Measurements from ENCODE around the gene ZNF487.

ZNF487 gene

DNA sequence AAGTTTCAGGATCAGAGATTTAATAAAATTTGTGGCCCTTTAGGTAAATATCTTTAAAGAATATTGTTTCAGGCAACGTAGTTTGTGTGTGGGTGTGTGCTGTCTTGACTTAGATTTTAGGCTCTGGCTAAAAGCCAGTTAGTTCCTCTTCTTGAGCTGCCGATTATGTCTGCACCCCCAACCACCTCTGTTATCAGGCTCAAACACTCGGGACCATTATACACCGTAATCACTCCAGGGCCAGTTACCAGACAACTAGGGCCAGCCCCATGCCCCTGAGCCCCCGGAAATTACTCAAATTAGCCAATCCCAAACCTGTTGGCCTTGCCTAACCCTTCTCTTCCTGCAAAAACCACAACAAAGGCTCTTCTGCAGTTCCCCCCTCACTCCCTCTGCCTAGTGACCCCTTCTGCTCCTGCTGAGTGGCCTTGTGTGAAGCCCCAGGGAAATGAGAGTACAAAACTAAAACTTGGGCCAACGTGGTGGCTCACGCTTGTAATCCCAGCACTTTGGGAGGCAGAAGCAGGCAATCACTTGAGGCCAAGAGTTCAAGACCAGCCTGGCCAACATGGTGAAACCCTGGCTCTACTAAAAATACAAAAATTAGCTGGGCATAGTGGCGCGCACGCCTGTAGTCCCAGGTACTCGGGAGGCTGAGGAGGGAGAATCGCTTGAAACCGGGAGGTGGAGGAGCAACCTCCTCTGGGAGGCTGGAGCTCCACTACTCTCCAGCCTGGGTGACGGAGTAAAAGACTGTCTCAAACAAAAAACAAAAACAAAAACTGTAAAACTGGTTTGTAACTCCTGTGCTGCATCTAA, 18.8 kb upstream of the ZNF487 start:
- H3K4me3 ChIP-seq (ENCODE audit: low read length in 2 of 2), result no peak overlapping the region

DNA sequence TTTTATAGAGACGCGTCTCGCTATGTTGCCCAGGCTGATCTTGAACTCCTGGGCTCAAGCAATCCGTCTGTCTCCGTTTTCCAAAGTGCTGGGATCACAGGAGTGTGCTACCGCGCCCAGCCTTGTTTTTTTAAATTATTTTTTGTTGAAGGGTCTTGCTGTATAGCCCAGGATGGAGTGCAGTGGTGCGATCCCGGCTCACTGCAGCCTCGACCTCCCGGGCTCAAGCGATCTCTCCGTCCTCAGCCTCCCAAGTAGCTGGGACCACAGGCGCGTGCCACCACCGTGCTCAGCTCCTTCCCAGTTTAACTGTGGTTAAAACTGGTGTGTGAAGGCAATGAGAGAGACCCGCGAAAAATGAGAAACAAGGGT, 16.9 kb upstream of the ZNF487 start:
- Histone ChIP-seq H2AFZ (ENCODE audit: low read length) (no peak overlapping the region), H3K18ac (ENCODE audit: low read length) (no peak overlapping the region), H2BK5ac (ENCODE audit: low read length) (no peak overlapping the region), H3K27me3 (ENCODE audit: control insufficient read depth in 3 of 3, insufficient read depth in 3 of 3, low read depth in 1 of 3, low read length in 3 of 3) (no peaks in the 10 kb centered on the region), H3K4me1 (ENCODE audit: control insufficient read depth in 2 of 2, insufficient read depth in 1 of 2, low read depth in 1 of 2, low read length in 2 of 2) (peaks cover 0 to 2% of the 10 kb centered on the region in 2 donors), H2BK120ac (ENCODE audit: low read depth, low read length) (no peak overlapping the region), H3K23ac (ENCODE audit: low read depth, low read length, poor library complexity) (no peak overlapping the region), H3K14ac (ENCODE audit: low read length) (no peak overlapping the region), H3K36me3 (replicated peaks in 1 of 2; ENCODE audit: control insufficient read depth in 2 of 2, insufficient read depth in 2 of 2, low read length in 2 of 2) (no peaks in the 10 kb centered on the region), H2BK15ac (ENCODE audit: low read length) (no peak overlapping the region), H3K9ac (ENCODE audit: low read depth, low read length, poor library complexity) (no peak overlapping the region), H3K4me3 (ENCODE audit: low read length in 2 of 2) (no peak overlapping the region), H2AK5ac (ENCODE audit: low read depth, low read length) (no peak overlapping the region), H3K4me2 (ENCODE audit: insufficient read depth, low read length, poor library complexity, severe bottlenecking) (no peak overlapping the region), H3K79me1 (ENCODE audit: low read depth, low read length) (no peaks in the 10 kb centered on the region), H3K9me3 (replicated peaks in 1 of 2; ENCODE audit: control insufficient read depth in 2 of 2, insufficient read depth in 1 of 2, low read depth in 1 of 2, low read length in 2 of 2) (peaks cover 0 to 11% of the 10 kb centered on the region in 2 donors), H3K4ac (ENCODE audit: low read length) (no peak overlapping the region), H3K27ac (replicated peaks; ENCODE audit: low read length) (no peak overlapping the region), H4K8ac (ENCODE audit: low read depth, low read length) (no peak overlapping the region), H4K91ac (ENCODE audit: low read depth, low read length, poor library complexity) (no peak overlapping the region), H2BK12ac (ENCODE audit: low read length) (no peak overlapping the region)
- DNase-seq (ENCODE audit: low spot score), result no peak
- WGBS, 2 donors (ENCODE audit: extremely low coverage in 2 of 2, insufficient read length in 2 of 2, insufficient replicate concordance in 1 of 2), result no CpG with 5 or more reads among the region's 18 CpGs

More for the DNA sequence above, 18.8 kb upstream of the ZNF487 start:
- Histone ChIP-seq H3K18ac (ENCODE audit: low read length) (no peak overlapping the region), H3K9me3 (replicated peaks in 1 of 2; ENCODE audit: control insufficient read depth in 2 of 2, insufficient read depth in 1 of 2, low read depth in 1 of 2, low read length in 2 of 2) (peaks cover 0 to 11% of the 10 kb centered on the region in 2 donors), H2BK15ac (ENCODE audit: low read length) (no peak overlapping the region), H3K27ac (replicated peaks; ENCODE audit: low read length) (no peak overlapping the region), H2AFZ (ENCODE audit: low read length) (peak overlapping the region; percentile 45), H3K23ac (ENCODE audit: low read depth, low read length, poor library complexity) (no peak overlapping the region), H3K27me3 (ENCODE audit: control insufficient read depth in 3 of 3, insufficient read depth in 3 of 3, low read depth in 1 of 3, low read length in 3 of 3) (no peaks in the 10 kb centered on the region), H2BK5ac (ENCODE audit: low read length) (peak overlapping the region; percentile 66), H3K4me1 (ENCODE audit: control insufficient read depth in 2 of 2, insufficient read depth in 1 of 2, low read depth in 1 of 2, low read length in 2 of 2) (peaks cover 0 to 2% of the 10 kb centered on the region in 2 donors), H2AK5ac (ENCODE audit: low read depth, low read length) (no peak overlapping the region), H4K8ac (ENCODE audit: low read depth, low read length) (no peak overlapping the region), H3K79me1 (ENCODE audit: low read depth, low read length) (no peaks in the 10 kb centered on the region), H3K9ac (ENCODE audit: low read depth, low read length, poor library complexity) (no peak overlapping the region), H4K91ac (ENCODE audit: low read depth, low read length, poor library complexity) (no peak overlapping the region), H3K36me3 (replicated peaks in 1 of 2; ENCODE audit: control insufficient read depth in 2 of 2, insufficient read depth in 2 of 2, low read length in 2 of 2) (no peaks in the 10 kb centered on the region), H2BK120ac (ENCODE audit: low read depth, low read length) (no peak overlapping the region), H3K4me2 (ENCODE audit: insufficient read depth, low read length, poor library complexity, severe bottlenecking) (no peak overlapping the region), H3K4ac (ENCODE audit: low read length) (no peak overlapping the region), H2BK12ac (ENCODE audit: low read length) (no peak overlapping the region), H3K14ac (ENCODE audit: low read length) (no peak overlapping the region)
- no peak for DNase-seq (ENCODE audit: low spot score)
- no CpG with 5 or more reads among the region's 14 CpGs for WGBS, 2 donors (ENCODE audit: extremely low coverage in 2 of 2, insufficient read length in 2 of 2, insufficient replicate concordance in 1 of 2)

DNA sequence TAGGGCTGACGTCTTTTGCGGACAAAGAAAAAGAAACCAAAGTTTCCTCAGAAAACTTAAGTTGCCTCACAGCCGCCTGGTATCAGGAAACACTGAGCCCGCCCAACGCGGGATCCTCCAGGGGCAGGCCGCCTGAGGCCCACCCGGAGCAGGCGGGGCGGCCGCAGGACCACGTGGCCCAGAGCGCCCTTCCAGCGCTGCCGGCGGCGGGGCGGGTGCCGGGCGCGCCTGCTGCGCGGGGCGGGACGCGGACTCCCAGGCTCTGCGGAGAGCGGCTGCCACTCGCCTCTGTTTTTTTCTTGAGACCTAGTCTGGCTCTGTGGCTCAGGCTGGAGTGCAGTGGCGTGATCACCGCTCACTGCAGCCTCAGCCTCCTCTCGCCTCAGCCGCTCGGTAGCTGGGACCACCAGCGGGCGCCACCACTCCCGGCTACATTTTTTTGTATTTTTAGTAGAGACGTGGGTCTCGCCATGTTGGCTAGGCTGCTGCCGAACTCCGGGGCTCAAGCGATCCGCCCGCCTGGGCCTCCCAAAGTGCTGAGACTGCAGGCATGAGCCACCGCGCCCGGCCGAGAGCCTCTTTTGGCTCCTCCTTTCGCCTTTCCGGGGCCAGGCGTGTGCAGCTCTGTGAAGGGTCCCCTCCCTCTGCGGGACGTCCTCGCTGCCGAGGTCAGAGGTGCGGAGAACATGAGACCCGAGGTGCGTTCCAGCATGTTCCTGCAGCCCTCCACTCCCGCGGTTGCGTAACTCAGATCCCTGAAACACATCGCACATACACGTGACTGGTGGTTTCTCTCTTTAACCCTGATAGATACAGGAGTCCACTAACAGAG, 16.3 kb upstream of the ZNF487 start:
- no peaks in the 10 kb centered on the region for H3K27me3 ChIP-seq (ENCODE audit: control insufficient read depth in 3 of 3, insufficient read depth in 3 of 3, low read depth in 1 of 3, low read length in 3 of 3)
- peak overlapping the region; percentile 58 for H3K4me2 ChIP-seq (ENCODE audit: insufficient read depth, low read length, poor library complexity, severe bottlenecking)
- no peak overlapping the region for H2AK5ac ChIP-seq (ENCODE audit: low read depth, low read length)
- peak overlapping the region in 1 of 2 donors; percentile 72 for H3K4me3 ChIP-seq (ENCODE audit: low read length in 2 of 2)
- H3K9ac ChIP-seq (ENCODE audit: low read depth, low read length, poor library complexity), result peak overlapping the region; percentile 72
- peak overlapping the region; percentile 55 for H2BK120ac ChIP-seq (ENCODE audit: low read depth, low read length)
- no peak overlapping the region for H2BK12ac ChIP-seq (ENCODE audit: low read length)
- peak overlapping the region; percentile 95 for H3K18ac ChIP-seq (ENCODE audit: low read length)
- H3K79me1 ChIP-seq (ENCODE audit: low read depth, low read length), result no peaks in the 10 kb centered on the region
- no peak overlapping the region for H3K23ac ChIP-seq (ENCODE audit: low read depth, low read length, poor library complexity)
- H3K36me3 ChIP-seq (replicated peaks in 1 of 2; ENCODE audit: control insufficient read depth in 2 of 2, insufficient read depth in 2 of 2, low read length in 2 of 2), result no peaks in the 10 kb centered on the region
- H4K8ac ChIP-seq (ENCODE audit: low read depth, low read length), result peak overlapping the region; percentile 93
- peak overlapping the region; percentile 47 for H3K14ac ChIP-seq (ENCODE audit: low read length)
- no peak overlapping the region for H3K4ac ChIP-seq (ENCODE audit: low read length)
- peak overlapping the region; percentile 35 for H2AFZ ChIP-seq (ENCODE audit: low read length)
- peak overlapping the region; percentile 37 for H2BK15ac ChIP-seq (ENCODE audit: low read length)
- H3K4me1 ChIP-seq (ENCODE audit: control insufficient read depth in 2 of 2, insufficient read depth in 1 of 2, low read depth in 1 of 2, low read length in 2 of 2), result peaks cover 0 to 2% of the 10 kb centered on the region in 2 donors
- H4K91ac ChIP-seq (ENCODE audit: low read depth, low read length, poor library complexity), result peak overlapping the region; percentile 94
- H3K9me3 ChIP-seq (replicated peaks in 1 of 2; ENCODE audit: control insufficient read depth in 2 of 2, insufficient read depth in 1 of 2, low read depth in 1 of 2, low read length in 2 of 2), result peaks cover 0 to 11% of the 10 kb centered on the region in 2 donors
- peak overlapping the region; percentile 70 for H3K27ac ChIP-seq (replicated peaks; ENCODE audit: low read length)
- H2BK5ac ChIP-seq (ENCODE audit: low read length), result no peak overlapping the region
- DNase-seq (ENCODE audit: low spot score), result no peak
- no CpG with 5 or more reads among the region's 63 CpGs for WGBS, 2 donors (ENCODE audit: extremely low coverage in 2 of 2, insufficient read length in 2 of 2, insufficient replicate concordance in 1 of 2)

- no peak overlapping the region for H3K27ac ChIP-seq (replicated peaks; ENCODE audit: low read length)
Observed at GRCh38 chr10:43421201-43421507, 15.8 kb upstream of the ZNF487 start.

More at GRCh38 chr10:43421201-43421507, 15.8 kb upstream of the ZNF487 start:
- no CpG with 5 or more reads among the region's 4 CpGs for WGBS, 2 donors (ENCODE audit: extremely low coverage in 2 of 2, insufficient read length in 2 of 2, insufficient replicate concordance in 1 of 2)
- no peak overlapping the region for H3K18ac ChIP-seq (ENCODE audit: low read length)
- no peaks in the 10 kb centered on the region for H3K27me3 ChIP-seq (ENCODE audit: control insufficient read depth in 3 of 3, insufficient read depth in 3 of 3, low read depth in 1 of 3, low read length in 3 of 3)
- H4K8ac ChIP-seq (ENCODE audit: low read depth, low read length), result no peak overlapping the region
- no peak for DNase-seq (ENCODE audit: low spot score)
- no peak overlapping the region for H2AK5ac ChIP-seq (ENCODE audit: low read depth, low read length)
- H3K4me2 ChIP-seq (ENCODE audit: insufficient read depth, low read length, poor library complexity, severe bottlenecking), result peak overlapping the region; percentile 58
- no peaks in the 10 kb centered on the region for H3K36me3 ChIP-seq (replicated peaks in 1 of 2; ENCODE audit: control insufficient read depth in 2 of 2, insufficient read depth in 2 of 2, low read length in 2 of 2)
- no peak overlapping the region for H2BK15ac ChIP-seq (ENCODE audit: low read length)
- H3K14ac ChIP-seq (ENCODE audit: low read length), result no peak overlapping the region
- no peak overlapping the region for H2BK5ac ChIP-seq (ENCODE audit: low read length)
- H3K79me1 ChIP-seq (ENCODE audit: low read depth, low read length), result no peaks in the 10 kb centered on the region
- no peak overlapping the region for H3K9ac ChIP-seq (ENCODE audit: low read depth, low read length, poor library complexity)
- H2AFZ ChIP-seq (ENCODE audit: low read length), result no peak overlapping the region
- peaks cover 0 to 11% of the 10 kb centered on the region in 2 donors for H3K9me3 ChIP-seq (replicated peaks in 1 of 2; ENCODE audit: control insufficient read depth in 2 of 2, insufficient read depth in 1 of 2, low read depth in 1 of 2, low read length in 2 of 2)
- H3K4ac ChIP-seq (ENCODE audit: low read length), result no peak overlapping the region
- no peak overlapping the region for H3K23ac ChIP-seq (ENCODE audit: low read depth, low read length, poor library complexity)
- no peak overlapping the region for H4K91ac ChIP-seq (ENCODE audit: low read depth, low read length, poor library complexity)
- peak overlapping the region in 1 of 2 donors; percentile 72 for H3K4me3 ChIP-seq (ENCODE audit: low read length in 2 of 2)
- H2BK120ac ChIP-seq (ENCODE audit: low read depth, low read length), result no peak overlapping the region
- H2BK12ac ChIP-seq (ENCODE audit: low read length), result no peak overlapping the region
- H3K4me1 ChIP-seq (ENCODE audit: control insufficient read depth in 2 of 2, insufficient read depth in 1 of 2, low read depth in 1 of 2, low read length in 2 of 2), result peaks cover 0 to 2% of the 10 kb centered on the region in 2 donors
